VCaP (cell line): Measurements from ENCODE around the gene MAP7D2.

Source experiments
- H3K27ac ChIP-seq: fragments of 450-650 bp; 2 replicates; pipeline ENCODE4 v1.5.1; 2017
- TF ChIP-seq, protein P1 (sequence below): fragments of 450-650 bp; conservative IDR thresholded peaks from 2 replicates; pipeline ENCODE4 v1.5.1; 2017; ENCODE audit warnings: mild to moderate bottlenecking, moderate library complexity

MAP7D2 gene

DNA sequence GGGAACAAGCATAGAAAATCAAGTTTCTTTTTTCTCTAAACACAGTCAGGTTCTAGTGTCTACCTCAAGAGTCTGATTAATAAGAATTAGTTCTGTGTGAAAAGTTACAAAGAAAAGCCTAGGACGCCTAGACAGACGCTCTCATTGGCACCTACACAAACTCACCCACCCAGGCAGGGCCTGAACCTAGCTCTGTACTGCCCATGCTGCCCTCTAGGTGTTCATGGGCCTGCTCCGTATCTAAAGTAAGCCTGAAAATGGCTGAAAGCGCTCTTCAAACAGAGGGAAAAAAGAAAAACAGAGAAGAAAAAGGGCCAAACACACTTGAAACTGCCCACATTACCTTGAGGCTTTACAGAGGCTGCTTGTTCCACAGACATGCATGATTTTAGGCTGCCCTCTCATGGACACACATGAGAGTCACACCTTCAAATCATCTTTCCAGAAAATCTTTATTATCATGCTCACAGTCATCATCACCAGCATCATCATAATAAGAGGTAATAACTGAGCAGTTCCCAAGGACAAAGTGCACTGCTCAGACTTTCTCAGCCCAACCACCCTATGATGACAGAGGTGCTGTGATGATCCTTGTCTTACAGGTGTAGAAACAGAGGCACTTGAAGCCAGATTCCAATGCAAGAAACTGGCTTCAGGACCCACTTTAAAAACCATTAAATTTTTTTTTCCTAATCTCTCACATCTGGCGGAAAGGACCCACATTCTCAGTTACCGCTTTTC, 49.6 kb downstream of the MAP7D2 start:
- TF ChIP-seq, protein P1, sequence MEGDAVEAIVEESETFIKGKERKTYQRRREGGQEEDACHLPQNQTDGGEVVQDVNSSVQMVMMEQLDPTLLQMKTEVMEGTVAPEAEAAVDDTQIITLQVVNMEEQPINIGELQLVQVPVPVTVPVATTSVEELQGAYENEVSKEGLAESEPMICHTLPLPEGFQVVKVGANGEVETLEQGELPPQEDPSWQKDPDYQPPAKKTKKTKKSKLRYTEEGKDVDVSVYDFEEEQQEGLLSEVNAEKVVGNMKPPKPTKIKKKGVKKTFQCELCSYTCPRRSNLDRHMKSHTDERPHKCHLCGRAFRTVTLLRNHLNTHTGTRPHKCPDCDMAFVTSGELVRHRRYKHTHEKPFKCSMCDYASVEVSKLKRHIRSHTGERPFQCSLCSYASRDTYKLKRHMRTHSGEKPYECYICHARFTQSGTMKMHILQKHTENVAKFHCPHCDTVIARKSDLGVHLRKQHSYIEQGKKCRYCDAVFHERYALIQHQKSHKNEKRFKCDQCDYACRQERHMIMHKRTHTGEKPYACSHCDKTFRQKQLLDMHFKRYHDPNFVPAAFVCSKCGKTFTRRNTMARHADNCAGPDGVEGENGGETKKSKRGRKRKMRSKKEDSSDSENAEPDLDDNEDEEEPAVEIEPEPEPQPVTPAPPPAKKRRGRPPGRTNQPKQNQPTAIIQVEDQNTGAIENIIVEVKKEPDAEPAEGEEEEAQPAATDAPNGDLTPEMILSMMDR, result peak; percentile 77
- H3K27ac ChIP-seq, result peak overlapping the region; percentile 60

DNA sequence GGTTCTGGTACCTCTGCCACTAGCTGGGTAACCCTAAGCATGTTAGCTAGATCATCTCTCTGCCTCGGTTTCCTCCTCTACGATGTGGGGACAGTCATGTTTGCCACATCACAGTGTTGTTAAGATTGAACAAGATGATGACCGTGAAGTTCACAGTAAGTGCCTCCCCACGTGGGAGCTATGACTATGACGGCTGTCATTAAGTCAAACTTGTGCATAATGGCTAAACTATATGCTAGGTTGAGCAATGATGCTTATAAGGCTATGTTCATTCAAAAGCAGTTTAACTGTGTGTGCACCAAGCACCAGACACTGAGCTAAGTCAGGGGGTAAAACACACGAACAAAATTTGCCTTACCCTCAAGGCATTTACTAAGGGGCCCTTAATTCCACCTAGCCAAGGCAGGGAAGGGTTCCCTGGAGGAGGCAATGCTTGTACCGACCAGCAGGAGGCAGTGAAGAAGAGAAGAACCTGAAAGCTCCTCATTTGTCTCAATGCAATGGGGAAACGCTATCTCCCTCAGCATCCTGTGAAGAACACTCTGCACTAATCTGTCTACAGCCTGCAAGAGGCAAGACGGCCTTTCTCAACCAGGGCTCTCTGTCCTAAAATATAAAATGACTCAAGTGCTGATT, 52.9 kb downstream of the MAP7D2 start:
- TF ChIP-seq, protein P1, result no peak
- no peak overlapping the region for H3K27ac ChIP-seq

DNA sequence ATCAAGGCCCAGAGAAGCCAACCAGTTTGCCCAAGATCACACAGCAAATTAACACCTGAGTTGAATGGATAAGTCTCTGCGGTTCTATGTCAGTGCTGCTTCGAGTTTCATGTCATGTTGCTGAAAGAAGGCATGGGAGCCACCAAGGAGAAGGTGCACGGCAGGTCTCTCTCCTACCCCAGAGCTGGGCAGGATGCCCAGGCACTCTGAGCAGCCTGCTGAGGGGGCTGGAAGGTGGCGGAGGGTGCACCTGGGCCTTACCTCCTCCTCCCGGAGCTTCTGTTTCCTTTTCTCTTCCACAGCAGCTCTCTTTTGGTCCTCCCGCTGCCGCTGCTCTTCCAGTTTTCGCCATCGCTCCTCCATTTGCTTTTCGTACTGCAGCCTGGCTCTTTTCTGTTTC, 53.6 kb downstream of the MAP7D2 start:
- no peak overlapping the region for H3K27ac ChIP-seq
- TF ChIP-seq, protein P1, result no peak

DNA sequence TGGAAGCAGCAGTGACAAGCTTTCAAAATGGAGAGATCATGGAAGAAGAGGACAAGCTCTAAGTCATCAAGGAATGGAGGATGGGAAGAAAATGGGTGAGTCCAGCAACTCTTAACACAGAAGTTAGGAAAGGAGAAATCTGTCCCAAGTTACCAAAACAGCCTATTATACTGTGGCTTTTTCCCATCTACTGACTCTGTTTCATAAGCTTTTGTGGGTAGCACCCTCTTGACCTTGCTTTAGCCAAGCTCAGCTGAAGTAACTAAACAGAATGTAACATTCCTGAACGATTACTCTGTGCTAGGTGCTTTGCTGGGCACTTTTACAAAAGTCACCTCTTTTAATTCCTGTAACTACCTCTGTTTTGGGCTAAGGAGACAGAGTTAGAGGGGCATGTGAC, 54.9 kb downstream of the MAP7D2 start:
- no peak overlapping the region for H3K27ac ChIP-seq
- TF ChIP-seq, protein P1, result no peak

DNA sequence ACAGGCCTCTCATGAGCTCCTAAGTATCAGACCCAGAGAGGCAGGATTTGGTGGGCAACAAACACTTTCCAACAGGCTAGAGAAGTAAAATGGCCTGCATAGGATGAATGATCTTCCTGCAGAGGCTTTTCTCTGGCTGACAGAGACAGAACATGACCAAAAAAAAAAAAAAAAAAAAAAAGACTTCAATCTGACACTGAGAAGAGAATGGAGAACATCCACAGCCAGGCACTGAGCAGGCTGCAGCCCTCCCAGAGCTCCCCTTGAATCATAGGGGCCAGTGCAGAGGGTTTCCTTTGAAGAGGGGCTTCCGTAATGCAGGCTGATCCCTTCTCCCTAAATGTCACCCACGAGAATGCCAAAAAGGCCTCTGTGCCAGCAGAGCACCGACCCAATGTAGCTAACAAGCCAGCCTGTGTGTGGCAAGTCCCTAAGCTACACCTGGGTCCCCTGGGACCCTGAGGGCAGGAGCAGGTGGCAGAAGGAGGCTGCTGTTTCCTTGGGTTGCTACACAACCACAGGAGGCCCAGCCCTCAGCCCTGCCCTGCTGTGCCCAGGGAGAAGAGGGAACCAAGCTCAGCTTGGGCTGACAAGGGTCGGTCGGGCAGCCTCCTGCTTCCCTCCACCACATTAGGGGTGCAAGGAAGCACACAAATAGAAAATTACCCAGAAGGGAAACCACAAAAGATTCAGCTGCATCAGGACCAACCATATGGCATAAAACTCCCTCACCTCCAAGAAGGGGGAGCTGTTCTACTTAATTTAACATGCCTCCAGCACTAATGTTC, 55.6 kb downstream of the MAP7D2 start:
- H3K27ac ChIP-seq, result no peak overlapping the region
- TF ChIP-seq, protein P1, result no peak

DNA sequence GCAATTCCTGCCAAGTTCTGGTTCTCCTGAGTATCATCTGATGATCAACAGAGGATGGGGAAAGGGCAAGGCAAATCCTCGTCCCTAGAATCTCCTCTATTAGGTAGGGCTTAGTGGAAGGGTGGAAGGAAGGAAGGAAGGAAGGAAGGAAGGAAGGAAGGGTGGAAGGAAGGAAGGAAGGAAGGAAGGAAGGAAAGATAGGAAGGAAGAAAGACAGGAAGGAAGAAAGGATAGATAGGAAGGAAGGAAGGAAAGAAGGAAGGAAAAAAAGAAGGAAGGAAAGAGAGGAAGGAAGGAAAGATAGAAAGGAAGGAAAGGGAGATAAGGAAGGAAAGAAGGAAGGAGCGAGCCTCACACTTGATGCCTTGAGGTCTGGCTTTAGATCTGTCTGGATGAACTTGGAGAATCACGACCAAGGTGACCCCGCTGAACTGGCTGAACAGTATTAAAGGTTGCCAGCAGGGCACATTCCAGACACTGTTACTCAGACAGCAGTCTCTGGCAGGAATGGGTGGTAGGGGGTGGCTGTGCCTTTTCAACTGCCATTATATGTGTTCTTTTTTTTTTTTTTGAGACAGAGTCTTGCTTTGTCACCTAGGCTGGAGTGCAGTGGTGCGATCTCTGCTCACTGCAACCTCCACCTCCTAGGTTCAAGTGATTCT, 57.1 kb downstream of the MAP7D2 start:
- TF ChIP-seq, protein P1, result no peak
- H3K27ac ChIP-seq, result no peak overlapping the region

DNA sequence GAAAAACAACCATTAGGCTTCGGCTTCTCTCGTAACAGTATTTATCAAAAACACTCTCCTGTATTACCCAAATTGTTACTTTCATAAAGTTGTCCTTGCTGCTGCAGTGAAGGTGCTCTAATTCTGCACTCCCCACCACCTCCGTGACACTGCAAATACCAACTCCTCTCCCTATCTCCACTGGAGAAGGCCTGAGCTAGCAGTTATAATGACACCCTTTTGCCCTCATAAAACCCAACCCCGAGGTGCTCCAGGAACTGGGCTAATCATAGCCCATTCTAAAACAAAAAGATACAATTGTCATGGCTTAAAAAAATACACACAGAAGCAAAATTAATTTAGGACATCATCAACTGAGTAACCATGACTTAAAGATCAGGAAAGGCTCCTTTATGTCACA, 59.2 kb downstream of the MAP7D2 start:
- TF ChIP-seq, protein P1, result no peak

More for the DNA sequence above, 59.2 kb downstream of the MAP7D2 start:
- H3K27ac ChIP-seq, result peak overlapping the region; percentile 74
